H1 (cell line): ENCODE results near the gene CC2D2A. TPM values are rescaled to one million over a fixed set of nuclear protein-coding genes. Genes with fewer than 3 reads are reported as not detected.

ENCODE experiments used
- CTCF ChIA-PET: fragments of 300-600 bp; sonication (Branson Sonifier 250); formaldehyde crosslinking; loops from one replicate; lab custom pipeline; 2021; ENCODE audit not compliant: partially characterized antibody; lab: Charles Lee
- POLR2A ChIA-PET: fragments of 300-600 bp; sonication (Branson Sonifier 250); formaldehyde crosslinking; loops from one replicate; lab custom pipeline; 2021; ENCODE audit warnings: inconsistent platforms; ENCODE audit not compliant: partially characterized antibody; lab: Charles Lee
- DNase-seq, 2 experiments: peaks; one replicate each; pipeline versions ENCODE4 v3.0.0 to v3.0.0-alpha.2; 2010 to 2022; ENCODE audit warnings: low spot score in 2 of 2, low read depth in 1 of 2, mixed read lengths in 1 of 2
- FAIRE-seq: peaks from 2 replicates; lab custom pipeline; 2011; peaks lifted over from hg19 to GRCh38; lab: Jason Lieb, UNC
- H2AFZ ChIP-seq: 2 replicates; pipeline ENCODE4 v1.8.1; 2012; ENCODE audit warnings: low read length, inconsistent platforms
- H2AK5ac ChIP-seq: 2 replicates; pipeline ENCODE4 v1.6.1; 2013; ENCODE audit warnings: low read depth, low read length
- H2BK120ac ChIP-seq: replicated peaks from 2 replicates; pipeline ENCODE3; 2013; ENCODE audit warnings: low read depth, low read length, inconsistent platforms
- H2BK12ac ChIP-seq: 2 replicates; pipeline ENCODE4 v1.6.1; 2013; ENCODE audit warnings: low read depth, low read length
- H2BK15ac ChIP-seq: 2 replicates; pipeline ENCODE4 v1.6.1; 2013; ENCODE audit warnings: low read length
- H2BK20ac ChIP-seq: 2 replicates; pipeline ENCODE4 v1.6.1; 2013; ENCODE audit warnings: low read length
- H2BK5ac ChIP-seq: 2 replicates; pipeline ENCODE4 v1.6.1; 2013; ENCODE audit warnings: low read depth, low read length
- H3K14ac ChIP-seq: 2 replicates; pipeline ENCODE4 v1.6.1; 2013; ENCODE audit warnings: inconsistent platforms; ENCODE audit not compliant: insufficient read length
- H3K18ac ChIP-seq: 2 replicates; pipeline ENCODE4 v1.6.1; 2013; ENCODE audit warnings: low read length; ENCODE audit errors: extremely low read depth
- H3K23ac ChIP-seq: 2 replicates; pipeline ENCODE4 v1.6.1; 2013; ENCODE audit warnings: inconsistent platforms; ENCODE audit not compliant: insufficient read length
- H3K23me2 ChIP-seq: 2 replicates; pipeline ENCODE4 v1.6.1; 2013; ENCODE audit warnings: low read depth, low read length
- H3K27ac ChIP-seq: 2 replicates; pipeline ENCODE4 v1.6.1; 2011; ENCODE audit warnings: low read depth, low read length, inconsistent platforms
- H3K27me3 ChIP-seq, 4 experiments: replicated peaks in 1 of 4; 1 replicate in 1 of 4; 2 replicates in 3 of 4; pipeline versions ENCODE4 v1.6.1 to v1.8.1; 2011 to 2013; ENCODE audit warnings: low read length in 3 of 4, mild to moderate bottlenecking in 3 of 4, inconsistent platforms in 2 of 4, mixed read lengths in 2 of 4, moderate library complexity in 1 of 4; ENCODE audit not compliant: control insufficient read depth in 3 of 4, insufficient read depth in 3 of 4; ENCODE audit errors: extremely low read depth in 1 of 4
- H3K36me3 ChIP-seq, 4 experiments: 2 replicates each; pipeline versions ENCODE4 v1.6.1 to v1.8.1; 2011 to 2013; ENCODE audit warnings: mild to moderate bottlenecking in 4 of 4, low read length in 3 of 4, moderate library complexity in 2 of 4, control low read depth in 1 of 4, inconsistent platforms in 1 of 4; ENCODE audit not compliant: insufficient read depth in 4 of 4, control insufficient read depth in 2 of 4
- H3K4ac ChIP-seq: replicated peaks from 2 replicates; pipeline ENCODE3; 2013; ENCODE audit warnings: low read length, low read depth, mixed read lengths, inconsistent platforms; ENCODE audit not compliant: insufficient read length
- H3K4me1 ChIP-seq, 4 experiments: replicated peaks in 1 of 4; 1 replicate in 1 of 4; 2 replicates in 3 of 4; pipeline versions ENCODE4 v1.6.1 to v1.8.1; 2011 to 2013; ENCODE audit warnings: low read length in 3 of 4, inconsistent platforms in 2 of 4, mixed read lengths in 1 of 4; ENCODE audit not compliant: insufficient read depth in 4 of 4, control insufficient read depth in 3 of 4
- H3K4me2 ChIP-seq, 2 experiments: 2 replicates each; pipeline versions ENCODE4 v1.6.1 to v1.8.1; 2011 to 2013; ENCODE audit warnings: low read depth in 2 of 2, low read length in 2 of 2, control low read depth in 1 of 2, inconsistent platforms in 1 of 2, mild to moderate bottlenecking in 1 of 2; ENCODE audit not compliant: insufficient read depth in 1 of 2
- H3K4me3 ChIP-seq, 4 experiments: fragments of 200-600, 300-600 bp in 1 of 4; sonication (generic), shearing (Covaris generic), sonication (Bioruptor Twin) in 1 of 4; 2 replicates each; pipeline versions ENCODE4 v1.5.1 to v1.8.1; 2011 to 2016; ENCODE audit warnings: low read length in 4 of 4, low read depth in 3 of 4, control low read depth in 2 of 4, inconsistent platforms in 2 of 4, mild to moderate bottlenecking in 2 of 4, mixed read lengths in 1 of 4, moderate library complexity in 1 of 4; ENCODE audit not compliant: insufficient read depth in 2 of 4; ENCODE audit errors: extremely low read depth in 1 of 4
- H3K56ac ChIP-seq: replicated peaks from 2 replicates; pipeline ENCODE3; 2013; ENCODE audit warnings: low read depth, mild to moderate bottlenecking, mixed read lengths, low read length, inconsistent platforms; ENCODE audit not compliant: insufficient read length
- H3K79me1 ChIP-seq: 2 replicates; pipeline ENCODE4 v1.6.1; 2013; ENCODE audit warnings: low read depth, low read length, control low read depth
- H3K79me2 ChIP-seq, 2 experiments: 2 replicates each; pipeline versions ENCODE4 v1.6.1 to v1.8.1; 2012 to 2013; ENCODE audit warnings: low read length in 2 of 2, mild to moderate bottlenecking in 2 of 2, inconsistent platforms in 1 of 2; ENCODE audit not compliant: insufficient read depth in 2 of 2, control insufficient read depth in 1 of 2
- H3K9ac ChIP-seq, 4 experiments: replicated peaks in 1 of 4; 1 replicate in 1 of 4; 2 replicates in 3 of 4; pipeline versions ENCODE4 v1.6.1 to v1.8.1; 2011 to 2013; ENCODE audit warnings: low read depth in 3 of 4, low read length in 3 of 4, control low read depth in 2 of 4, mild to moderate bottlenecking in 2 of 4, moderate library complexity in 2 of 4, inconsistent platforms in 1 of 4; ENCODE audit errors: extremely low read depth in 1 of 4
- H3K9me3 ChIP-seq, 2 experiments: 2 replicates each; pipeline versions ENCODE4 v1.6.1 to v1.8.1; 2012 to 2013; ENCODE audit warnings: mild to moderate bottlenecking in 2 of 2, moderate library complexity in 2 of 2, control low read depth in 1 of 2, inconsistent platforms in 1 of 2, low read depth in 1 of 2, low read length in 1 of 2, mixed read lengths in 1 of 2; ENCODE audit not compliant: insufficient read depth in 2 of 2
- H4K20me1 ChIP-seq, 2 experiments: replicated peaks in 1 of 2; 2 replicates each; pipeline versions ENCODE3 to v1.8.1; 2011 to 2013; ENCODE audit warnings: inconsistent platforms in 2 of 2, low read length in 2 of 2, mild to moderate bottlenecking in 1 of 2; ENCODE audit not compliant: insufficient read depth in 2 of 2, control insufficient read depth in 1 of 2
- H4K5ac ChIP-seq: 2 replicates; pipeline ENCODE4 v1.6.1; 2013; ENCODE audit warnings: low read length, low read depth, mixed read lengths, inconsistent platforms; ENCODE audit not compliant: insufficient read length
- H4K8ac ChIP-seq: 2 replicates; pipeline ENCODE4 v1.8.0; 2013; ENCODE audit warnings: mild to moderate bottlenecking, moderate library complexity, low read length, inconsistent platforms; ENCODE audit not compliant: insufficient read depth; ENCODE audit errors: extremely low read depth
- H4K91ac ChIP-seq: replicated peaks from 2 replicates; pipeline ENCODE3; 2013; ENCODE audit warnings: low read length, mixed read lengths, inconsistent platforms; ENCODE audit not compliant: insufficient read length
- ATF2 ChIP-seq: IDR thresholded peaks from 2 replicates; pipeline ENCODE4 v1.6.1; 2012; ENCODE audit warnings: low read length, inconsistent platforms
- BCL11A ChIP-seq, 2 experiments: IDR thresholded peaks; one replicate each; pipeline ENCODE4 v1.6.1; 2011; ENCODE audit warnings: low read depth in 2 of 2, low read length in 2 of 2, mild to moderate bottlenecking in 2 of 2
- BRCA1 ChIP-seq: IDR thresholded peaks from 2 replicates; pipeline ENCODE4 v1.6.1; 2012; ENCODE audit warnings: low read depth, low read length, improper control_type of control experiment
- CBX5 ChIP-seq: fragments of 300-800, 300-1000 bp; sonication (generic); IDR thresholded peaks from 2 replicates; pipeline ENCODE4 v1.7.1; 2016; ENCODE audit warnings: antibody characterized with exemption, low read length, low read depth
- CHD2 ChIP-seq: IDR thresholded peaks from 2 replicates; pipeline ENCODE4 v1.6.1; 2012; ENCODE audit warnings: low read length, improper control_type of control experiment
- EZH2 ChIP-seq: fragments of 200-600 bp; sonication (generic); IDR thresholded peaks from 2 replicates; pipeline ENCODE4 v1.7.1; 2012; ENCODE audit warnings: low read depth, mild to moderate bottlenecking, moderate library complexity, low read length, inconsistent platforms; ENCODE audit not compliant: severe bottlenecking
- KDM5A ChIP-seq: fragments of 200-600 bp; IDR thresholded peaks from 2 replicates; pipeline ENCODE4 v1.7.1; 2012; ENCODE audit warnings: mild to moderate bottlenecking, low read length, inconsistent platforms, mixed read lengths
- SIN3A ChIP-seq, 2 experiments: IDR thresholded peaks in 1 of 2; conservative IDR thresholded peaks in 1 of 2; 2 replicates each; pipeline ENCODE4 v1.6.1; 2011 to 2012; ENCODE audit warnings: low read length in 2 of 2, improper control_type of control experiment in 1 of 2, low read depth in 1 of 2, mild to moderate bottlenecking in 1 of 2
- SIX5 ChIP-seq: IDR thresholded peaks from 2 replicates; pipeline ENCODE4 v1.6.1; 2011; ENCODE audit warnings: mild to moderate bottlenecking, low read depth, low read length
- SUZ12 ChIP-seq: fragments of 200-600 bp; sonication (generic); IDR thresholded peaks from 2 replicates; pipeline ENCODE4 v1.6.1; 2012; ENCODE audit warnings: mild to moderate bottlenecking, inconsistent platforms, low read length, moderate library complexity, mixed read lengths
- TAF7 ChIP-seq: optimal IDR thresholded peaks from 2 replicates; pipeline ENCODE3; 2011; ENCODE audit warnings: low read depth, mild to moderate bottlenecking, inconsistent platforms, low read length, moderate library complexity, borderline replicate concordance
- TBP ChIP-seq: IDR thresholded peaks from 2 replicates; pipeline ENCODE4 v1.6.1; 2011; ENCODE audit warnings: low read depth, low read length, improper control_type of control experiment
- WGBS, 2 experiments: shearing (Covaris generic) in 1 of 2; methylation state at CpG; one replicate each; pipeline versions ENCODE4 v1.1.6 to v1.1.7; 2013 to 2015; ENCODE audit warnings: low lambda C conversion rate in 2 of 2, mixed read lengths in 2 of 2, inconsistent platforms in 1 of 2, low coverage in 1 of 2, missing lambda C conversion rate in 1 of 2; ENCODE audit not compliant: insufficient replicate concordance in 2 of 2, insufficient coverage in 1 of 2, insufficient read length in 1 of 2; ENCODE audit errors: extremely low coverage in 1 of 2, missing lambda C conversion rate in 1 of 2; 5-methylcytosine and 5-hydroxymethylcytosine counted together
- polyA plus RNA-seq, 7 experiments: library from polyadenylated mRNA; depleted of rRNA in 3 of 7; stranded (reverse) in 5 of 7; unstranded in 2 of 7; fragments of >200 nt in 5 of 7; fragments of 200-250 nt in 2 of 7; gene quantifications; 1 replicate in 5 of 7; 2 replicates in 1 of 7; 4 replicates in 1 of 7; pipeline versions ENCODE4 v1.2.1 to v1.2.3, GENCODE V29; 2011 to 2013; ENCODE audit warnings: missing spikeins in 2 of 7, mixed read lengths in 2 of 7
- total RNA-seq: library from RNA; stranded (reverse); fragmentation: NEBNext Ultra II Directional; extraction: Animal tissue kit (Norgen Biotek cat#: 25700); gene quantifications from 2 replicates; pipeline ENCODE4 v1.2.1, GENCODE V29; 2021

The CC2D2A gene
- total and polyA plus RNA-seq, 2 of the 8 experiments (the other 6 are each of a cell fraction or from before 2014, with no cell fraction given), result 11.0 to 12.2 TPM

GRCh38 chr4:15470128-15470475 is 420 bp downstream of the CC2D2A start:
- H2BK5ac ChIP-seq, result no peak overlapping the region
- ChIA-PET CTCF (interaction anchor here (0.6 to 5.5 kb wide), 5 partner anchors 9 to 879 kb away, joined by 3 to 44 read pairs (median 7); no protein-coding TSS in a partner anchor), POLR2A (interaction anchor here (3.9 kb wide), 1 partner anchor 10 kb away, joined by 21 read pairs; no protein-coding TSS in a partner anchor)
- H3K27ac ChIP-seq, result no peak overlapping the region
- H3K4ac ChIP-seq, result no peak overlapping the region
- H2BK15ac ChIP-seq, result no peak overlapping the region
- peak overlapping the region; percentile 60 for H3K4me2 ChIP-seq
- no peak overlapping the region for H2BK20ac ChIP-seq
- H4K5ac ChIP-seq, result no peak overlapping the region
- DNase-seq, result no peak
- no peaks in the 10 kb centered on the region for H3K36me3 ChIP-seq
- no peak overlapping the region for H4K8ac ChIP-seq
- H3K79me2 ChIP-seq, result no peaks in the 10 kb centered on the region
- no peaks in the 10 kb centered on the region for H3K79me1 ChIP-seq
- H3K23ac ChIP-seq, result no peak overlapping the region
- H3K56ac ChIP-seq, result no peak overlapping the region
- H2BK120ac ChIP-seq, result no peak overlapping the region
- peak overlapping the region; percentile 11 to 55 (median 14); a peak in 5 of 8 replicates for H3K4me3 ChIP-seq
- FAIRE-seq, result peak; percentile 7
- H2AFZ ChIP-seq, result peak overlapping the region; percentile 99
- no peaks in the 10 kb centered on the region for H4K20me1 ChIP-seq
- no peaks in the 10 kb centered on the region for H3K9me3 ChIP-seq
- H3K4me1 ChIP-seq, result peaks cover 3 to 15% (median 5%) of the 10 kb centered on the region in 4 experiments; a peak in 4 of 7 replicates
- H2BK12ac ChIP-seq, result no peak overlapping the region
- no peak overlapping the region for H3K14ac ChIP-seq
- no peak overlapping the region for H2AK5ac ChIP-seq
- no peak overlapping the region for H3K18ac ChIP-seq
- no peak overlapping the region; a peak in 1 of 7 replicates for H3K9ac ChIP-seq
- H4K91ac ChIP-seq, result no peak overlapping the region
- WGBS, 2 experiments, result 46% methylated on average over 3 of the region's 3 CpGs; no CpG with 5 or more reads in 1 of the 2 experiments
- no peaks in the 10 kb centered on the region for H3K27me3 ChIP-seq
- H3K23me2 ChIP-seq, result no peaks in the 10 kb centered on the region; the same call in none of the 2 replicates
- TF ChIP-seq BCL11A (IDR thresholded peaks at IDR 0.05; ENCODE audit: low read depth in 2 of 2, low read length in 2 of 2) (no peak), TAF7 (no peak), SIN3A (conservative IDR thresholded peaks at IDR 0.05 in 1 of 2, IDR thresholded peaks at IDR 0.05 in 1 of 2; ENCODE audit: low read depth in 1 of 2, low read length in 2 of 2) (no peak), SUZ12 (no peak), CHD2 (no peak), BRCA1 (no peak), CBX5 (no peak), SIX5 (no peak), TBP (no peak), KDM5A (no peak), ATF2 (no peak), EZH2 (no peak)
